B cell (primary cell): ENCODE data around the gene CMTM1. TPM values are rescaled to one million over a fixed set of nuclear protein-coding genes. Genes with fewer than 3 reads are reported as not detected.

Experiments used
- ATAC-seq: fragments of 200-7000 bp; cut with Tn5 transposase; one replicate; pipeline ENCODE4 v1.10.0; 2021; ENCODE audit warnings: low read depth, mild to moderate bottlenecking, moderate number of reproducible peaks, moderate library complexity
- CTCF ChIA-PET: fragments of 350-600 bp; sonication (Branson Sonifier 250); formaldehyde crosslinking; loops from one replicate; lab custom pipeline; 2021; ENCODE audit warnings: antibody characterized with exemption, inconsistent platforms; lab: Charles Lee
- POLR2A ChIA-PET: fragments of 350-600 bp; sonication (Branson Sonifier 250); formaldehyde crosslinking; loops from one replicate; lab custom pipeline; 2021; ENCODE audit warnings: antibody characterized with exemption; lab: Charles Lee
- DNase-seq: peaks from one replicate; pipeline ENCODE4 v3.0.0; 2013
- H2AFZ ChIP-seq: 2 replicates; pipeline ENCODE4 v1.6.1; 2012; ENCODE audit warnings: mild to moderate bottlenecking, low read depth, low read length; ENCODE audit not compliant: insufficient read depth, poor library complexity, severe bottlenecking
- H3K27ac ChIP-seq, 2 donors: 1 replicate in 1 of 2; 2 replicates in 1 of 2; pipeline ENCODE4 v1.5.1; 2012 to 2013; ENCODE audit warnings: low read length in 2 of 2, mild to moderate bottlenecking in 2 of 2, moderate library complexity in 1 of 2
- H3K27me3 ChIP-seq, 4 experiments: fragments of 200-600 bp in 1 of 4; sonication (generic) in 1 of 4; replicated peaks in 1 of 4; 1 replicate in 2 of 4; 2 replicates in 2 of 4; pipeline versions ENCODE4 v1.6.1 to v1.7.0; 2013 to 2016; ENCODE audit warnings: low read length in 3 of 4, mild to moderate bottlenecking in 2 of 4, mixed read lengths in 1 of 4, moderate library complexity in 1 of 4; ENCODE audit not compliant: insufficient read depth in 4 of 4, control insufficient read depth in 3 of 4; ENCODE audit errors: control extremely low read depth in 1 of 4
- H3K36me3 ChIP-seq, 2 experiments: replicated peaks in 1 of 2; 1 replicate in 1 of 2; 2 replicates in 1 of 2; pipeline versions ENCODE4 v1.6.1 to v1.7.1; 2013; ENCODE audit warnings: low read length in 1 of 2; ENCODE audit not compliant: insufficient read depth in 2 of 2, control insufficient read depth in 1 of 2; ENCODE audit errors: control extremely low read depth in 1 of 2, extremely low read depth in 1 of 2
- H3K4me1 ChIP-seq, 2 donors: fragments of 200-600 bp in 1 of 2; sonication (generic) in 1 of 2; 1 replicate in 1 of 2; 2 replicates in 1 of 2; pipeline versions ENCODE4 v1.5.1 to v1.6.1; 2013 to 2017; ENCODE audit warnings: low read length in 2 of 2; ENCODE audit not compliant: control insufficient read depth in 2 of 2, insufficient read depth in 2 of 2
- H3K4me2 ChIP-seq: replicated peaks from 2 replicates; pipeline ENCODE3; 2012; ENCODE audit warnings: mild to moderate bottlenecking, low read depth, low read length; ENCODE audit not compliant: poor library complexity, severe bottlenecking
- H3K4me3 ChIP-seq, 5 experiments: fragments of 200-600 bp in 1 of 5; sonication (generic) in 1 of 5; 1 replicate in 3 of 5; 2 replicates in 2 of 5; pipeline versions ENCODE4 v1.5.1 to v1.7.0; 2011 to 2016; ENCODE audit warnings: low read length in 4 of 5, mild to moderate bottlenecking in 4 of 5, low read depth in 2 of 5, control low read depth in 1 of 5, moderate library complexity in 1 of 5; ENCODE audit not compliant: insufficient read depth in 1 of 5; ENCODE audit errors: control extremely low read depth in 1 of 5, extremely low read depth in 1 of 5
- H3K79me2 ChIP-seq: fragments of 200-600 bp; sonication (generic); one replicate; pipeline ENCODE4 v1.6.0; 2016; ENCODE audit warnings: low read length; ENCODE audit not compliant: control insufficient read depth, insufficient read depth
- H3K9ac ChIP-seq: fragments of 200-600 bp; sonication (generic); 2 replicates; pipeline ENCODE4 v1.6.1; 2017; ENCODE audit warnings: mild to moderate bottlenecking, low read length, moderate library complexity
- H3K9me3 ChIP-seq, 3 donors: one replicate each; pipeline versions ENCODE4 v1.6.1 to v1.7.1; 2013; ENCODE audit warnings: low read length in 2 of 3; ENCODE audit not compliant: control insufficient read depth in 2 of 3, insufficient read depth in 1 of 3; ENCODE audit errors: control extremely low read depth in 1 of 3
- H4K20me1 ChIP-seq: 2 replicates; pipeline ENCODE4 v1.6.0; 2012; ENCODE audit warnings: mild to moderate bottlenecking, low read length; ENCODE audit not compliant: insufficient read depth, control insufficient read depth, poor library complexity, severe bottlenecking
- H3K27ac Mint-ChIP-seq: one replicate; pipeline ENCODE4 v1.8.0; 2021; ENCODE audit warnings: mixed read lengths
- H3K27me3 Mint-ChIP-seq: one replicate; pipeline ENCODE4 v1.8.0; 2021; ENCODE audit warnings: mixed read lengths
- H3K4me1 Mint-ChIP-seq: one replicate; pipeline ENCODE4 v1.8.0; 2021; ENCODE audit warnings: mixed read lengths
- H3K4me3 Mint-ChIP-seq: one replicate; pipeline ENCODE4 v1.8.0; 2021; ENCODE audit warnings: mixed read lengths
- H3K9me3 Mint-ChIP-seq: one replicate; pipeline ENCODE4 v1.8.0; 2022; ENCODE audit warnings: mixed read lengths; ENCODE audit not compliant: insufficient read depth
- EZH2 ChIP-seq: IDR thresholded peaks from 2 replicates; pipeline ENCODE4 v1.6.1; 2012; ENCODE audit warnings: borderline replicate concordance, low read depth, mild to moderate bottlenecking, moderate library complexity, low read length; ENCODE audit not compliant: insufficient read depth, poor library complexity, severe bottlenecking
- WGBS: methylation state at CpG from one replicate; pipeline ENCODE4 v1.1.5; 2013; ENCODE audit warnings: missing lambda C conversion rate; ENCODE audit not compliant: insufficient coverage; 5-methylcytosine and 5-hydroxymethylcytosine counted together
- intact Hi-C: fragments of 100-400 bp; cut with micrococcal nuclease; formaldehyde crosslinking; loops from one replicate; pipeline ENCODE4 v1.10.0; 2022
- polyA plus RNA-seq: library from polyadenylated mRNA; depleted of rRNA; stranded (reverse); fragments of >200 nt; gene quantifications from 2 replicates; pipeline ENCODE4 v1.2.3, GENCODE V29; 2012
- total RNA-seq, 2 donors: library from RNA; stranded (reverse); fragments of 120-200 nt in 1 of 2; gene quantifications; 1 replicate in 1 of 2; 2 replicates in 1 of 2; pipeline versions ENCODE4 v1.2.3 to v1.2.4, GENCODE V29; 2013 to 2022
- TF ChIP-seq, protein P1 (sequence below): fragments of 200-600 bp; IDR thresholded peaks from one replicate; pipeline ENCODE4 v1.8.0; 2022; ENCODE audit warnings: antibody characterized with exemption, mild to moderate bottlenecking

The CMTM1 gene
- total and polyA plus RNA-seq, 2 donors (not counting 1 experiment from before 2014, with no cell fraction given), result 1.6 to 5.9 TPM

DNA sequence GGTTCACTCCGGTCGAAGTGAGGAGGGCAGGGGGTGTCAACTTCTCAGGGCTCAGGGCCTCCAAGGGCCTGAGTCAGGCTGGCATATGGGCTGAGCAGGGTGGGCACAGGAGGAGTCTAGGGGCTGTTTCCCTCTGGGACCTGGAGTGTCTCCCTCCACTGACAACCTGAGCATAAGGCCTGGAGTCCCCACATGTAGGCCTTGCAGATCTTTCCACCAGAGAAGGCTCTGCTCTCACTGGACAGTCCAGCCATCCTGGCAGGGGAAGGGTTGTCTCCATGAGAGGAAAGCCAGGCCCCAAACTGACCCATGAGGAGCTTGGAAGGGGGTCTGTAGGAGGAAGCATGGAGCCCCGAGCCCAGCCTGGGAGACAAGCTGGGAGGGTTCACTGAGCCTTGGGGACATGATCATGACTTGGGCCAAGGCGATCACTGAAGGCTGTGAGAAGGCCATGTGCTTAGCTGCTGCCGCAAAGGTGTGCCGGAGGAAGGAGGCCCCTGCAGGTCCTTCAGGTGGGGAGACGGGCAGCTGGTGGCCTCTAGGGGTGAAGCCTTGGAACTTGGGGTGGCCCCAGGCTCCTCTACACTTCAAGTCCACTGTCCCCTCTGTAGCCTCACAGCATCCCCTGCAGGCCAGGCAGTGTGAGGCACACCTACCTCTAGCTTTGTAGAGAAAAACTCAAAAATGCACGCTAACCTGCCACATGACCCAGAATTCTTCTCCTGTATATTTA lies 22.9 kb downstream of the CMTM1 start:
- Histone ChIP-seq H3K4me3 (no peak overlapping the region), H3K27ac (no peak overlapping the region), H4K20me1 (no peaks in the 10 kb centered on the region), H3K36me3 (no peaks in the 10 kb centered on the region), H3K27me3 (peaks cover 0 to 20% (median 6%) of the 10 kb centered on the region in 4 experiments), H3K79me2 (no peaks in the 10 kb centered on the region), H3K9me3 (peaks cover 0 to 11% (median 4%) of the 10 kb centered on the region in 3 donors), H3K9ac (no peak overlapping the region), H2AFZ (no peak overlapping the region), H3K4me1 (peaks cover 24 to 34% of the 10 kb centered on the region in 2 donors), H3K4me2 (no peak overlapping the region)
- no peak for TF ChIP-seq EZH2
- TF ChIP-seq, protein P1, sequence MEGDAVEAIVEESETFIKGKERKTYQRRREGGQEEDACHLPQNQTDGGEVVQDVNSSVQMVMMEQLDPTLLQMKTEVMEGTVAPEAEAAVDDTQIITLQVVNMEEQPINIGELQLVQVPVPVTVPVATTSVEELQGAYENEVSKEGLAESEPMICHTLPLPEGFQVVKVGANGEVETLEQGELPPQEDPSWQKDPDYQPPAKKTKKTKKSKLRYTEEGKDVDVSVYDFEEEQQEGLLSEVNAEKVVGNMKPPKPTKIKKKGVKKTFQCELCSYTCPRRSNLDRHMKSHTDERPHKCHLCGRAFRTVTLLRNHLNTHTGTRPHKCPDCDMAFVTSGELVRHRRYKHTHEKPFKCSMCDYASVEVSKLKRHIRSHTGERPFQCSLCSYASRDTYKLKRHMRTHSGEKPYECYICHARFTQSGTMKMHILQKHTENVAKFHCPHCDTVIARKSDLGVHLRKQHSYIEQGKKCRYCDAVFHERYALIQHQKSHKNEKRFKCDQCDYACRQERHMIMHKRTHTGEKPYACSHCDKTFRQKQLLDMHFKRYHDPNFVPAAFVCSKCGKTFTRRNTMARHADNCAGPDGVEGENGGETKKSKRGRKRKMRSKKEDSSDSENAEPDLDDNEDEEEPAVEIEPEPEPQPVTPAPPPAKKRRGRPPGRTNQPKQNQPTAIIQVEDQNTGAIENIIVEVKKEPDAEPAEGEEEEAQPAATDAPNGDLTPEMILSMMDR, result peak; percentile 83
- DNase-seq, result peak; percentile 79
- H3K9me3 Mint-ChIP-seq, result no peaks in the 10 kb centered on the region
- POLR2A ChIA-PET, result interaction anchor here (0.7 kb wide), 1 partner anchor 108 kb away, joined by 7 read pairs; no protein-coding TSS in a partner anchor
- CTCF ChIA-PET, result interaction anchor here (0.6 to 6.3 kb wide), 26 partner anchors 9 to 279 kb away, joined by 3 to 91 read pairs (median 6); partner anchors contain the start of genes CKLF and CMTM2
- H3K27me3 Mint-ChIP-seq, result peaks cover 9% of the 10 kb centered on the region
- WGBS, result 89% methylated on average over 5 of the region's 8 CpGs
- intact Hi-C loops, result loop anchor here (1.0 to 2.0 kb wide), 6 partner anchors 16 to 183 kb away; partner anchors contain the start of genes CKLF and CMTM3
- H3K4me3 Mint-ChIP-seq, result peak overlapping the region; percentile 75
- peak overlapping the region; percentile 59 for H3K27ac Mint-ChIP-seq
- peaks cover 30% of the 10 kb centered on the region for H3K4me1 Mint-ChIP-seq
- ATAC-seq, result peak; percentile 90

DNA sequence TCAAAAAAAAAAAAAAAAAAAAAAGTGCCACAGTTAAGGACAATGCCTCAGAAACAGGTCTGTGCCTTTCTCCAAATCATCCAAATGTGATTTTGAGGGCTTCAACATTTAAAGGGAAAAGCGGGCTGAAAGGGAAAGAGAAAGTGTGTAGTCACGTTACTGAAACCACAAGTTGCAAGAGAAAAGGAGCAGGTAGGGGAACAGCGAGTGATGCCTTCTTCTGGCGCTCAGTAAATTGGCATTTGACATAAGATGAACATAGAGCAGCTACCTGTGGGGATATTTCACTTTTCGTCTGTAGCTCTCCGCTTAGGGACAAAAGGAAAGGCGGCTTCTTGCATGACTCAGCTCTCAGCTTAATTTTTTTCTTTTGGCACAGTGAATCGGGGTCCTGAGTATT lies 24.1 kb downstream of the CMTM1 start:
- Histone ChIP-seq H2AFZ (no peak overlapping the region), H3K27ac (no peak overlapping the region), H3K27me3 (peaks cover 0 to 20% (median 4%) of the 10 kb centered on the region in 4 experiments), H3K4me3 (peak overlapping the region; percentile 1 to 43 (median 30)), H3K36me3 (no peaks in the 10 kb centered on the region), H3K79me2 (no peaks in the 10 kb centered on the region), H3K9me3 (peaks cover 0 to 11% (median 6%) of the 10 kb centered on the region in 3 donors), H3K4me1 (peaks cover 32 to 43% of the 10 kb centered on the region in 2 donors), H4K20me1 (no peaks in the 10 kb centered on the region), H3K4me2 (peak overlapping the region; percentile 69), H3K9ac (peak overlapping the region; percentile 41)
- H3K4me3 Mint-ChIP-seq, result peak overlapping the region; percentile 73
- H3K27me3 Mint-ChIP-seq, result peaks cover 9% of the 10 kb centered on the region
- DNase-seq, result peak; percentile 60
- WGBS, result 4% methylated on average over 5 of the region's 8 CpGs
- no peak for ATAC-seq
- peak overlapping the region; percentile 2 for H3K27ac Mint-ChIP-seq
- TF ChIP-seq EZH2, result no peak
- TF ChIP-seq, protein P1, result no peak
- H3K4me1 Mint-ChIP-seq, result peaks cover 36% of the 10 kb centered on the region
- POLR2A ChIA-PET, result no interaction called here
- no peaks in the 10 kb centered on the region for H3K9me3 Mint-ChIP-seq
- intact Hi-C loops, result no loop called here
- CTCF ChIA-PET, result interaction anchor here (0.9 to 6.3 kb wide), 15 partner anchors 8 to 184 kb away, joined by 3 to 91 read pairs (median 10); partner anchors contain the start of genes CKLF and CMTM2
